Measurements from ENCODE around the gene L3MBTL2.

DNA sequence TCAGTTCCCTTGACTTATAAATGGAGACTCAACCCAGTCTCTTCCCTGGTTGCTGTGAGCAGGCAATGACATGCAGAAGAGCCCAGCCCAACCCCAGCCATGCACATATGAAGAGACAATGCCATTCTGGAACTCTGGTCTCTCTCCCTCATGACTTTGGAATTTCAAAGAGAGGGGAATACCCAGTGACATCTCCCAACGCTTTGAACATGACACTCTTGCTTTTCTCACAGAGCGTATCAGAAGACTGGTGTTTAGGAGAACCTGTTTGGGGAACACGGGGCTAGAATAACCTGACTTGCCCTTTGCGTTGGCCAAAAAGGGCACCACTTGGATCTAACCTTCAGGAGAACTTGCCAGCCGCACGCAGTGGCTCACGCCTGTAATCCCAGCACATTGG is 68.0 kb downstream of the L3MBTL2 start:
- TF ChIP-seq U2AF2 (IDR thresholded peaks at IDR 0.05; ENCODE audit: low read depth, low read length) (no peak), ZFP36 (IDR thresholded peaks at IDR 0.05; ENCODE audit: borderline replicate concordance, low read depth, low read length, partially characterized antibody) (no peak), DPF2 (CRISPR knock-in tag; IDR thresholded peaks at IDR 0.05; ENCODE audit: borderline replicate concordance, low read depth) (no peak), HOXA3 (CRISPR knock-in tag; IDR thresholded peaks at IDR 0.05) (no peak), KDM1A (CRISPR knock-in tag; IDR thresholded peaks at IDR 0.05) (no peak), GATAD2A (CRISPR knock-in tag; IDR thresholded peaks at IDR 0.05) (no peak)
- TF ChIP-seq, protein P1, sequence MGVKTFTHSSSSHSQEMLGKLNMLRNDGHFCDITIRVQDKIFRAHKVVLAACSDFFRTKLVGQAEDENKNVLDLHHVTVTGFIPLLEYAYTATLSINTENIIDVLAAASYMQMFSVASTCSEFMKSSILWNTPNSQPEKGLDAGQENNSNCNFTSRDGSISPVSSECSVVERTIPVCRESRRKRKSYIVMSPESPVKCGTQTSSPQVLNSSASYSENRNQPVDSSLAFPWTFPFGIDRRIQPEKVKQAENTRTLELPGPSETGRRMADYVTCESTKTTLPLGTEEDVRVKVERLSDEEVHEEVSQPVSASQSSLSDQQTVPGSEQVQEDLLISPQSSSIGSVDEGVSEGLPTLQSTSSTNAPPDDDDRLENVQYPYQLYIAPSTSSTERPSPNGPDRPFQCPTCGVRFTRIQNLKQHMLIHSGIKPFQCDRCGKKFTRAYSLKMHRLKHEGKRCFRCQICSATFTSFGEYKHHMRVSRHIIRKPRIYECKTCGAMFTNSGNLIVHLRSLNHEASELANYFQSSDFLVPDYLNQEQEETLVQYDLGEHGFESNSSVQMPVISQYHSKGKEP (CRISPR knock-in tag; IDR thresholded peaks at IDR 0.05), result no peak
- TF ChIP-seq, protein P2, sequence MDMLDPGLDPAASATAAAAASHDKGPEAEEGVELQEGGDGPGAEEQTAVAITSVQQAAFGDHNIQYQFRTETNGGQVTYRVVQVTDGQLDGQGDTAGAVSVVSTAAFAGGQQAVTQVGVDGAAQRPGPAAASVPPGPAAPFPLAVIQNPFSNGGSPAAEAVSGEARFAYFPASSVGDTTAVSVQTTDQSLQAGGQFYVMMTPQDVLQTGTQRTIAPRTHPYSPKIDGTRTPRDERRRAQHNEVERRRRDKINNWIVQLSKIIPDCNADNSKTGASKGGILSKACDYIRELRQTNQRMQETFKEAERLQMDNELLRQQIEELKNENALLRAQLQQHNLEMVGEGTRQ (IDR thresholded peaks at IDR 0.05; ENCODE audit: low read depth, low read length), result no peak
- TF ChIP-seq, protein P2 (CRISPR knock-in tag; IDR thresholded peaks at IDR 0.05; ENCODE audit: borderline replicate concordance), result no peak
- TF ChIP-seq, protein P3, sequence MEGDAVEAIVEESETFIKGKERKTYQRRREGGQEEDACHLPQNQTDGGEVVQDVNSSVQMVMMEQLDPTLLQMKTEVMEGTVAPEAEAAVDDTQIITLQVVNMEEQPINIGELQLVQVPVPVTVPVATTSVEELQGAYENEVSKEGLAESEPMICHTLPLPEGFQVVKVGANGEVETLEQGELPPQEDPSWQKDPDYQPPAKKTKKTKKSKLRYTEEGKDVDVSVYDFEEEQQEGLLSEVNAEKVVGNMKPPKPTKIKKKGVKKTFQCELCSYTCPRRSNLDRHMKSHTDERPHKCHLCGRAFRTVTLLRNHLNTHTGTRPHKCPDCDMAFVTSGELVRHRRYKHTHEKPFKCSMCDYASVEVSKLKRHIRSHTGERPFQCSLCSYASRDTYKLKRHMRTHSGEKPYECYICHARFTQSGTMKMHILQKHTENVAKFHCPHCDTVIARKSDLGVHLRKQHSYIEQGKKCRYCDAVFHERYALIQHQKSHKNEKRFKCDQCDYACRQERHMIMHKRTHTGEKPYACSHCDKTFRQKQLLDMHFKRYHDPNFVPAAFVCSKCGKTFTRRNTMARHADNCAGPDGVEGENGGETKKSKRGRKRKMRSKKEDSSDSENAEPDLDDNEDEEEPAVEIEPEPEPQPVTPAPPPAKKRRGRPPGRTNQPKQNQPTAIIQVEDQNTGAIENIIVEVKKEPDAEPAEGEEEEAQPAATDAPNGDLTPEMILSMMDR (CRISPR knock-in tag; IDR thresholded peaks at IDR 0.05), result no peak
- TF ChIP-seq, protein P4, sequence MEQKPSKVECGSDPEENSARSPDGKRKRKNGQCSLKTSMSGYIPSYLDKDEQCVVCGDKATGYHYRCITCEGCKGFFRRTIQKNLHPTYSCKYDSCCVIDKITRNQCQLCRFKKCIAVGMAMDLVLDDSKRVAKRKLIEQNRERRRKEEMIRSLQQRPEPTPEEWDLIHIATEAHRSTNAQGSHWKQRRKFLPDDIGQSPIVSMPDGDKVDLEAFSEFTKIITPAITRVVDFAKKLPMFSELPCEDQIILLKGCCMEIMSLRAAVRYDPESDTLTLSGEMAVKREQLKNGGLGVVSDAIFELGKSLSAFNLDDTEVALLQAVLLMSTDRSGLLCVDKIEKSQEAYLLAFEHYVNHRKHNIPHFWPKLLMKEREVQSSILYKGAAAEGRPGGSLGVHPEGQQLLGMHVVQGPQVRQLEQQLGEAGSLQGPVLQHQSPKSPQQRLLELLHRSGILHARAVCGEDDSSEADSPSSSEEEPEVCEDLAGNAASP (CRISPR knock-in tag; IDR thresholded peaks at IDR 0.05; ENCODE audit: borderline replicate concordance), result no peak
